Karpas-422 (cell line): ENCODE results near the gene CPED1. TPM values are rescaled to one million over a fixed set of nuclear protein-coding genes. Genes with fewer than 3 reads are reported as not detected.

ENCODE experiments used
- DNase-seq: peaks from one replicate; pipeline ENCODE4 v3.0.0-alpha.2; 2015
- H2AFZ ChIP-seq: fragments of 200-600 bp; sonication (generic); 2 replicates; pipeline ENCODE4 v1.6.1; 2014; ENCODE audit warnings: antibody characterized with exemption, low read length, mixed read lengths
- H3K27ac ChIP-seq: fragments of 200-600 bp; sonication (generic); 2 replicates; pipeline ENCODE4 v1.5.1; 2014; ENCODE audit warnings: mild to moderate bottlenecking, low read length, moderate library complexity
- H3K27me3 ChIP-seq: fragments of 200-600 bp; sonication (generic); 2 replicates; pipeline ENCODE4 v1.6.1; 2014; ENCODE audit warnings: low read length, mixed read lengths
- H3K36me3 ChIP-seq: fragments of 200-600 bp; sonication (generic); 2 replicates; pipeline ENCODE4 v1.6.1; 2014; ENCODE audit warnings: low read length, mixed read lengths; ENCODE audit not compliant: insufficient read depth
- H3K4me1 ChIP-seq: fragments of 200-600 bp; sonication (generic); 2 replicates; pipeline ENCODE4 v1.6.1; 2014; ENCODE audit warnings: mild to moderate bottlenecking, low read length, mixed read lengths
- H3K4me2 ChIP-seq: fragments of 200-600 bp; sonication (generic); 2 replicates; pipeline ENCODE4 v1.6.1; 2014; ENCODE audit warnings: low read length, low read depth, mild to moderate bottlenecking; ENCODE audit not compliant: poor library complexity, severe bottlenecking
- H3K4me3 ChIP-seq: fragments of 200-600 bp; sonication (generic); 2 replicates; pipeline ENCODE4 v1.5.1; 2014; ENCODE audit warnings: mild to moderate bottlenecking, antibody characterized with exemption, low read length, mixed read lengths
- H3K79me2 ChIP-seq: fragments of 200-600 bp; sonication (generic); 2 replicates; pipeline ENCODE4 v1.6.1; 2014; ENCODE audit warnings: mild to moderate bottlenecking, low read length, mixed read lengths
- H3K9ac ChIP-seq: fragments of 200-600 bp; sonication (generic); 2 replicates; pipeline ENCODE4 v1.6.0; 2014; ENCODE audit warnings: low read length
- H3K9me2 ChIP-seq: fragments of 200-600 bp; sonication (generic), shearing (Covaris generic); replicated peaks from 2 replicates; pipeline ENCODE4 v1.6.0; 2014; ENCODE audit warnings: mild to moderate bottlenecking, low read length, moderate library complexity; ENCODE audit not compliant: insufficient read depth
- H3K9me3 ChIP-seq: fragments of 300-700, 200-600 bp; sonication (generic); 2 replicates; pipeline ENCODE4 v1.6.1; 2014; ENCODE audit warnings: low read length, mixed read lengths
- H4K20me1 ChIP-seq: fragments of 200-600 bp; sonication (generic); 2 replicates; pipeline ENCODE4 v1.6.1; 2014; ENCODE audit warnings: mild to moderate bottlenecking, antibody characterized with exemption, low read length, low read depth; ENCODE audit not compliant: insufficient read depth
- total RNA-seq: library from RNA; depleted of rRNA; stranded (reverse); fragments of >200 nt; shearing (Covaris generic); gene quantifications from 2 replicates; pipeline ENCODE4 v1.2.3, GENCODE V29; 2014; ENCODE audit warnings: low replicate concordance

Gene CPED1
- total RNA-seq, 1 experiment from 2014 or later: 0.04 TPM

- no peaks in the 10 kb centered on the region for H3K79me2 ChIP-seq
- no peaks in the 10 kb centered on the region for H3K36me3 ChIP-seq
- H4K20me1 ChIP-seq: no peaks in the 10 kb centered on the region
- no peak overlapping the region for H3K4me3 ChIP-seq
- H3K27ac ChIP-seq: no peak overlapping the region
- H3K4me1 ChIP-seq: no peaks in the 10 kb centered on the region
- H3K27me3 ChIP-seq: no peaks in the 10 kb centered on the region
- H3K9me3 ChIP-seq: no peaks in the 10 kb centered on the region
- H3K9ac ChIP-seq: no peak overlapping the region
- DNase-seq: no peak
- no peaks in the 10 kb centered on the region for H3K9me2 ChIP-seq
- H3K4me2 ChIP-seq: no peak overlapping the region
- H2AFZ ChIP-seq: no peak overlapping the region
Measured at GRCh38 chr7:121274467-121274866, 286.0 kb downstream of the CPED1 start.

DNA sequence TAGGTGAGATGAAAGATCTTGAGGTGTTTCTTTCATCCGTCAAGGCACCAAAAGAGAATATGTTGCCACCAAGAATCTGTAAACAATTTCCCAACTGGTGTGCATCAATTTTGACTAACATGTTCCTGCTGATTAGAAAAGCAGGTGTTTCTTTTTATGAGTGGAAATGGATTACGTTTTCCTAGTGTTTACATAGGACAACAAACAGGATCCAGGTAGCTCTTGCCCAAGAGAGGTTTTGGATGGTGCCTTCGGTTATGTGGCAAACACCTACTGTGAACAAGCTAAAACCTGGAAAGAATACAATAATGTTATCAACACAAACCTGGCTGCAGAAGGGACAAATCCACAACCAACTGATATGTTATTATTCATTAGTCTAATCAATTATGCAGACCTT is 286.7 kb downstream of the CPED1 start:
- no peak overlapping the region for H2AFZ ChIP-seq
- no peak for DNase-seq
- no peaks in the 10 kb centered on the region for H3K9me2 ChIP-seq
- H3K79me2 ChIP-seq: no peaks in the 10 kb centered on the region
- no peaks in the 10 kb centered on the region for H3K9me3 ChIP-seq
- H3K36me3 ChIP-seq: no peaks in the 10 kb centered on the region
- no peaks in the 10 kb centered on the region for H4K20me1 ChIP-seq
- H3K4me3 ChIP-seq: no peak overlapping the region
- no peak overlapping the region for H3K4me2 ChIP-seq
- H3K4me1 ChIP-seq: no peaks in the 10 kb centered on the region
- H3K27me3 ChIP-seq: no peaks in the 10 kb centered on the region
- no peak overlapping the region for H3K27ac ChIP-seq
- no peak overlapping the region for H3K9ac ChIP-seq

DNA sequence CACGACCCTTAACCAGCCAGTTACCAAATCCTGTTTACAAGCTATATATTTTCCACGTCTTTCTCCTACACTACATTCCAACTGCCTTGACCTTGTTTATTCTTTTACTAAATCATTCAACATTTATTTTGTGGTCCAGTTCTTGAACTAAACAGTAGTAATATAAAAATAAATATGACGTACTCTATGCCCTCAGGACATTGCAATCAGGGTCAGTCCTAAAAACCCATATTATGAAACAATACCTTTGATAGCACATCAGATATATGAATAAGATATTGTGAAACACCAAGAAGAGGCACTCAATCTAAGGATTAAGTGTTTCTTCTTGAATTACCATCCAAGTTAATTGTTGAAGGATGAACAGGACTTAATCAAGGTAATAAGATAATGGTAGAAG is 287.8 kb downstream of the CPED1 start:
- Histone ChIP-seq H4K20me1 (no peaks in the 10 kb centered on the region), H3K4me3 (no peak overlapping the region), H2AFZ (no peak overlapping the region), H3K27me3 (no peaks in the 10 kb centered on the region), H3K79me2 (no peaks in the 10 kb centered on the region), H3K9me2 (no peaks in the 10 kb centered on the region), H3K4me1 (no peaks in the 10 kb centered on the region), H3K36me3 (no peaks in the 10 kb centered on the region), H3K9ac (no peak overlapping the region), H3K27ac (no peak overlapping the region), H3K9me3 (no peaks in the 10 kb centered on the region), H3K4me2 (no peak overlapping the region)
- DNase-seq: no peak

DNA sequence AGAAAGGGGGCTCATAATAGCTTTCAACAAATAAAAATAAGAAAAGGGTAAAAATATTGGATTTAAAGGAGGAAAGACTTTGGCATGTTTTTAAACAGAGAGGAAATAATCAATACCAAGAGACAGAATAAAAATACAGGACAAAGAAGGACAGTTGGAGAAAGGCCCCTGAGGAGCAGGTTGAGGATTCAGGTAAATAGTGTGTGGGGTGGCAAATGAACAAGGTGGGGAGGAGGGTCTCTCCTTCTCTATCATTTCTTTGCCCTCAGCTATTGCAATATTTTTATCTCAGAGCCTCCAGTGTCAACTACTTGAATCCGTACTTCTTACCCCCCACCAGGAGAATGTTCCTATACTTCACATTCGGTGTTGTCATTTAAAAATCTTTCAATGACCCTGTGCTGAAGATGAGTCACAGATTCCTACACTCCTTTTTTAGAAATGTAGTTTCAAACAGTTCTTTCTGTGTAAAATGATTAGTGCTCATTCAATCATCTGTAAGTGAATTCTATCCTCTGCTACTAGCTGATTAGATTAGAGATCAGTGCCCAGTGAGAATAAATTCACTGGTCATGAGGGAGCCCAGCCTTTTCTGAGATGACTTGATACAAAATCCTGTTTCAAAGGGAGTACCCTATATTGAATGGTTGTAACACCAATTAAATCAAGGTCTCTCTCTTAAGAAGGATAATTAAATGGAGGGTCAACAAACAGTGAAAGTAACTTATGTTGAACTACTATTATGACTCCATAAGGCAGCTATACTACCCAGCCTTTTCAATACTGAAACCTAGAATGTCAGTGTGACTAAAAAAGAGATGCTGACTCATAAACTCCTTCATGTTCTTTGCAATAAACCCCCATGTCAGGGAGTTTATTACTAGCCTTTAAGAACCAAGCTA is 289.9 kb downstream of the CPED1 start:
- no peaks in the 10 kb centered on the region for H4K20me1 ChIP-seq
- H3K4me1 ChIP-seq: no peaks in the 10 kb centered on the region
- no peaks in the 10 kb centered on the region for H3K9me2 ChIP-seq
- no peaks in the 10 kb centered on the region for H3K79me2 ChIP-seq
- H3K9ac ChIP-seq: no peak overlapping the region
- H2AFZ ChIP-seq: no peak overlapping the region
- no peak overlapping the region for H3K4me2 ChIP-seq
- DNase-seq: no peak
- H3K27ac ChIP-seq: no peak overlapping the region
- H3K4me3 ChIP-seq: no peak overlapping the region
- no peaks in the 10 kb centered on the region for H3K27me3 ChIP-seq
- H3K36me3 ChIP-seq: no peaks in the 10 kb centered on the region
- no peaks in the 10 kb centered on the region for H3K9me3 ChIP-seq

- Histone ChIP-seq H3K9me2 (no peaks in the 10 kb centered on the region), H3K9ac (no peak overlapping the region), H3K36me3 (no peaks in the 10 kb centered on the region), H3K4me3 (no peak overlapping the region), H3K4me2 (no peak overlapping the region), H2AFZ (no peak overlapping the region), H3K27me3 (no peaks in the 10 kb centered on the region), H3K27ac (no peak overlapping the region), H3K9me3 (no peaks in the 10 kb centered on the region), H3K79me2 (no peaks in the 10 kb centered on the region), H3K4me1 (no peaks in the 10 kb centered on the region), H4K20me1 (no peaks in the 10 kb centered on the region)
- DNase-seq: no peak
Measured at GRCh38 chr7:121279060-121279620, 290.6 kb downstream of the CPED1 start.

GRCh38 chr7:121279822-121280221 is 291.3 kb downstream of the CPED1 start:
- Histone ChIP-seq H3K9ac (no peak overlapping the region), H3K9me3 (no peaks in the 10 kb centered on the region), H4K20me1 (no peaks in the 10 kb centered on the region), H3K27ac (no peak overlapping the region), H2AFZ (no peak overlapping the region), H3K27me3 (no peaks in the 10 kb centered on the region), H3K9me2 (no peaks in the 10 kb centered on the region), H3K4me1 (no peaks in the 10 kb centered on the region), H3K4me3 (no peak overlapping the region), H3K4me2 (no peak overlapping the region), H3K79me2 (no peaks in the 10 kb centered on the region), H3K36me3 (no peaks in the 10 kb centered on the region)
- no peak for DNase-seq

DNA sequence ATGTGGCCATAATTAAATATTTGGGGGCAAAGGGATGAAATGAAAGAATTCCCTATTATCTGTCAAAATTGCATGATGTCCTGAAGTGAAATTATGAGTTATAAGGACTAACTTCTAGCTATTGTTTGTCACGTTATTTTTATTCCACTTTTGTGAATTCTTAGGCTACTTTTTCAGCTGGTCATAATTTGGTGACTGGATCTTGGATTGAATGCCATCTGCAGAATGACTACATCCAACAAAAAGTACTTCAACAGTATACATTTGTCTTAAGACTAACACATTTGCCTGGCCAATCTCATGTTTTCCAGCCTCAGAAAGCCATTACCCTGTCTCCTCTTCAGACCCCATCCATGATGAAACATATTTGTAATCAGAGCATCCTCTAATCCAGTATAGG is 292.1 kb downstream of the CPED1 start:
- DNase-seq: no peak
- Histone ChIP-seq H3K4me1 (no peaks in the 10 kb centered on the region), H3K27ac (no peak overlapping the region), H3K9ac (no peak overlapping the region), H3K9me3 (no peaks in the 10 kb centered on the region), H3K79me2 (no peaks in the 10 kb centered on the region), H2AFZ (no peak overlapping the region), H3K36me3 (no peaks in the 10 kb centered on the region), H3K4me3 (no peak overlapping the region), H3K4me2 (no peak overlapping the region), H4K20me1 (no peaks in the 10 kb centered on the region), H3K27me3 (no peaks in the 10 kb centered on the region), H3K9me2 (no peaks in the 10 kb centered on the region)

DNA sequence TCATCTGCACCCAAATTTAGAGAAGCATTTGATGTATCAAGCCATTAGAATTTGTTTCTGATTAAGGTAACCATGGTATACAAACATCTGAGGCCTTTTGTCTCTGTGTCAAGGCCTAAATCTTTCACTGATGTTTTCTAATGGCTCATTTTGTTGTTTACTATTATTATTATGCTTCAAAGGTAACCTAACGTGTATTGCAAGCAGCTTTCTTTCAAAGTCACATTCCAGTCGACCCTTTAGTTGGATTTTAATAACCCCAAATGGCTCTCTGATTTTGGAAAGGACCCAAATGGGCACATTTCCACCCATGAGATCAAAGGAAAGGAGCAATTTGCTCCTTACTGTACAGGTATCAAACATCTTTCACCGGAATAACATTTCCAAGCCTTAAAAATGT is 293.6 kb downstream of the CPED1 start:
- no peak for DNase-seq
- Histone ChIP-seq H3K79me2 (no peaks in the 10 kb centered on the region), H3K4me1 (no peaks in the 10 kb centered on the region), H3K9ac (no peak overlapping the region), H3K27ac (no peak overlapping the region), H3K4me3 (no peak overlapping the region), H3K9me2 (no peaks in the 10 kb centered on the region), H3K27me3 (no peaks in the 10 kb centered on the region), H2AFZ (no peak overlapping the region), H3K36me3 (no peaks in the 10 kb centered on the region), H3K4me2 (no peak overlapping the region), H3K9me3 (no peaks in the 10 kb centered on the region), H4K20me1 (no peaks in the 10 kb centered on the region)
